Lower leg skin (tissue), 4 donors: ENCODE results near the gene COBL. TPM values are rescaled to one million over a fixed set of nuclear protein-coding genes. Genes with fewer than 3 reads are reported as not detected.
A peak's percentile ranks its signal among the peaks of the same experiment; 100 is the strongest.

ENCODE experiments used
- DNase-seq, 2 donors: peaks; one replicate each; pipeline ENCODE4 v3.0.0-alpha.2; 2019; ENCODE audit warnings: low spot score in 2 of 2
- H3K4me3 ChIP-seq: fragments of 200-600 bp; sonication (generic); 2 replicates; pipeline ENCODE4 v1.5.1; 2017; ENCODE audit warnings: mild to moderate bottlenecking, low read depth; ENCODE audit not compliant: poor library complexity, severe bottlenecking
- POLR2A ChIP-seq, 2 donors: fragments of 450-650 bp; IDR thresholded peaks; one replicate each; pipeline ENCODE4 v1.6.1; 2016 to 2017; ENCODE audit warnings: antibody characterized with exemption in 2 of 2, mild to moderate bottlenecking in 1 of 2, moderate library complexity in 1 of 2
- WGBS, 2 donors: methylation state at CpG; one replicate each; pipeline ENCODE4 v1.1.5; 2018; 5-methylcytosine and 5-hydroxymethylcytosine counted together
- intact Hi-C: fragments of 100-400 bp; cut with DNase I; formaldehyde crosslinking; loops from one replicate; pipeline ENCODE4 v1.15.0; 2023; ENCODE audit warnings: low total_unique reads
- total RNA-seq, 4 donors: library from RNA; depleted of rRNA; stranded (reverse); fragments of >200 nt; gene quantifications; one replicate each; pipeline ENCODE4 v1.1.0, GENCODE V29; 2016
- TF ChIP-seq, protein P1 (sequence below), 3 donors: fragments of 450-650 bp; IDR thresholded peaks; one replicate each; pipeline ENCODE4 v1.5.1; 2016; ENCODE audit warnings: antibody characterized with exemption in 3 of 3, mild to moderate bottlenecking in 3 of 3, moderate library complexity in 2 of 3

Gene COBL
- total RNA-seq, 4 donors from 2014 or later: 40.2 to 94.1 (median 66.5) TPM

DNA sequence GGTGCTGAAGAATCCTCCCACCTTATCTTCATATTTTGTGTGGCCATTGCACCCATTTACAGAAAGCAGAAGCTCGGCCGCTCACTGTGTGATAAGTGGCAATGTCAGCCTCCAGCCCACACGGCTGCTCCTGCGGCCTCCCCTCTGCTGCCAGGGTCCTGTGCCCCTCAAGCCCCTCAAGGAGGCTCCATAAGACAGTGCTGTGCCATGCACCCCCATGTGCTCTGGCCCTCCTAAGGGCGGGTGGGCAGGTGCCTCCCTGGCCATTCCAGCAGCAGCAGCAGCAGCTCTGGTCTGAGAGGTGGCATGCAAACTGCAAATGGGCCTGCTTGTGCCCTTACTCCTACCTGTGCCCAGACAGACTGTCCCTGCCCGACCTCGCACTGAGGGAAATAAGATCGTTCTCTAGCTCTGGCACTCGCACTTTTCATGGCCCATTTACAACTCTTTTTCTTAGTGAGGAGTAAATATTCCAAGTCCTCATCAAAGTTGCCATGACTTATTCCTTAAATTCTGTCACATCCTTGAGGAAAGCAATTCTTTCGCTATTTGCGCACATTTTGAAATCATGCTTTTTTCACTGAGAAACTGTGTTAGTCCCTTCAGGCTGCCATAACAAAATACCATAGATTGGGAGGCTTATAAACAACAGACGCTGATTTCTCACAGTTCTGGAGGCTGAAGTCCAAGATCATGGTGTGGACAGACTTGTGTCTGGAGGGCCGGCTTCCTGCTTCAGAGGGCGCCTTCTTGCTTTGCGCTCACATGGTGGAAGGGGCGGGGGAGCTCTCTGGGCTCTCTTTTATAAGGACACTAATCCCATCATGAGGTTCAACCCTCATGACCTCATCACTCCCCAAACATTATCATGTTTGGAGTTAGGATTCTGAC, 187.8 kb downstream of the COBL start:
- DNase-seq: peak in 1 of 2 donors; percentile 74
- 90 to 94% methylated on average over 16 of the region's 16 CpGs for WGBS, 2 donors
- intact Hi-C loops: no loop called here
- H3K4me3 ChIP-seq: no peak overlapping the region
- TF ChIP-seq POLR2A (IDR thresholded peaks at IDR 0.05): no peak
- TF ChIP-seq, protein P1, sequence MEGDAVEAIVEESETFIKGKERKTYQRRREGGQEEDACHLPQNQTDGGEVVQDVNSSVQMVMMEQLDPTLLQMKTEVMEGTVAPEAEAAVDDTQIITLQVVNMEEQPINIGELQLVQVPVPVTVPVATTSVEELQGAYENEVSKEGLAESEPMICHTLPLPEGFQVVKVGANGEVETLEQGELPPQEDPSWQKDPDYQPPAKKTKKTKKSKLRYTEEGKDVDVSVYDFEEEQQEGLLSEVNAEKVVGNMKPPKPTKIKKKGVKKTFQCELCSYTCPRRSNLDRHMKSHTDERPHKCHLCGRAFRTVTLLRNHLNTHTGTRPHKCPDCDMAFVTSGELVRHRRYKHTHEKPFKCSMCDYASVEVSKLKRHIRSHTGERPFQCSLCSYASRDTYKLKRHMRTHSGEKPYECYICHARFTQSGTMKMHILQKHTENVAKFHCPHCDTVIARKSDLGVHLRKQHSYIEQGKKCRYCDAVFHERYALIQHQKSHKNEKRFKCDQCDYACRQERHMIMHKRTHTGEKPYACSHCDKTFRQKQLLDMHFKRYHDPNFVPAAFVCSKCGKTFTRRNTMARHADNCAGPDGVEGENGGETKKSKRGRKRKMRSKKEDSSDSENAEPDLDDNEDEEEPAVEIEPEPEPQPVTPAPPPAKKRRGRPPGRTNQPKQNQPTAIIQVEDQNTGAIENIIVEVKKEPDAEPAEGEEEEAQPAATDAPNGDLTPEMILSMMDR (IDR thresholded peaks at IDR 0.05): no peak

DNA sequence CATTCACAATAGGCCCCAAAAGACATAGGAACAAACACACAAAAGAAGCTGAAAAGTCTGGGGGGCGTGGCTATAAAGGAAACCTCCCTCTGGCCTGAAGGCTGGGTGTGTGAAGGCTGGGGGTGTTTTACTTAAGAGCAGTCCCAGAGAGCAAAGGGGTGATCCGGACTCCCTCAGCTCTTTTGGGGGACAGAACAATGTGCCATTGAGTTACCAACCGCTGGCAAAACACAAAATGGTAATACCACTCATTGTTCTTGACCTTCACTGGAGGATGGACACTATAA, 189.0 kb downstream of the COBL start:
- TF ChIP-seq, protein P1 (IDR thresholded peaks at IDR 0.05): no peak
- no peak for TF ChIP-seq POLR2A (IDR thresholded peaks at IDR 0.05)
- DNase-seq: peak in 1 of 2 donors; percentile 36
- intact Hi-C loops: no loop called here
- WGBS, 2 donors: 57 to 71% methylated on average over 3 of the region's 3 CpGs
- H3K4me3 ChIP-seq: no peak overlapping the region

GRCh38 chr7:51126813-51127617, 189.6 kb downstream of the COBL start:
- peak in 1 of 2 donors; percentile 81 for DNase-seq
- no peak overlapping the region for H3K4me3 ChIP-seq
- intact Hi-C loops: no loop called here
- WGBS, 2 donors: 91 to 95% methylated on average over 19 of the region's 19 CpGs
- no peak for TF ChIP-seq POLR2A (IDR thresholded peaks at IDR 0.05)
- TF ChIP-seq, protein P1 (IDR thresholded peaks at IDR 0.05): no peak

GRCh38 chr7:51126324-51126723, 190.3 kb downstream of the COBL start:
- WGBS, 2 donors: 84 to 86% methylated on average over 5 of the region's 5 CpGs
- TF ChIP-seq POLR2A (IDR thresholded peaks at IDR 0.05): no peak
- TF ChIP-seq, protein P1 (IDR thresholded peaks at IDR 0.05): no peak
- H3K4me3 ChIP-seq: no peak overlapping the region
- intact Hi-C loops: no loop called here
- DNase-seq: peak in 1 of 2 donors; percentile 72

DNA sequence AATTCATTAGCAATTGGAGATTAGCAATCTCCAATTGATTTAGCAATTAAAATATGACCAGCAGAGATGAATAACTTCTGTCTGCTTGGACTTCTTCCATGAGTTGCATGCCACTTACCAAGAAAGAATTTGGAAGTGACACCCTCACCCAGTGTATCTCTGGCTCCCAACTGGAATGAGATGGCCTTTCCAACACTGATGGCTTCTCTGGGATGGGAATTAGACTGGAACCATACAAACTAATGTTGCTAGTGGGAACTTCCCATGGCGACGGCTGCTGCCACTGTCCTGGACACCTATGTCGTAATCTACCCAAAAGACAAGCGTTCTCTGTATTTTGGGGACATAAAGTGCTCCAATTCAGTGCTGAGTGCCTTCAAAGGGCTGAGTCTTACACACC, 192.3 kb downstream of the COBL start:
- TF ChIP-seq POLR2A (IDR thresholded peaks at IDR 0.05): no peak
- TF ChIP-seq, protein P1 (IDR thresholded peaks at IDR 0.05): no peak
- intact Hi-C loops: no loop called here
- WGBS, 2 donors: 69 to 86% methylated on average over 4 of the region's 4 CpGs
- DNase-seq: peak in 1 of 2 donors; percentile 8
- no peak overlapping the region for H3K4me3 ChIP-seq
